Endometrium (tissue), 2 donors: Measurements from ENCODE around the gene TMEM238.

Source experiments
- FAIRE-seq: peaks from 2 replicates; lab custom pipeline; 2012; peaks lifted over from hg19 to GRCh38; lab: Jason Lieb, UNC
- donor health status: control.
- donor health status: control.

Gene TMEM238

DNA sequence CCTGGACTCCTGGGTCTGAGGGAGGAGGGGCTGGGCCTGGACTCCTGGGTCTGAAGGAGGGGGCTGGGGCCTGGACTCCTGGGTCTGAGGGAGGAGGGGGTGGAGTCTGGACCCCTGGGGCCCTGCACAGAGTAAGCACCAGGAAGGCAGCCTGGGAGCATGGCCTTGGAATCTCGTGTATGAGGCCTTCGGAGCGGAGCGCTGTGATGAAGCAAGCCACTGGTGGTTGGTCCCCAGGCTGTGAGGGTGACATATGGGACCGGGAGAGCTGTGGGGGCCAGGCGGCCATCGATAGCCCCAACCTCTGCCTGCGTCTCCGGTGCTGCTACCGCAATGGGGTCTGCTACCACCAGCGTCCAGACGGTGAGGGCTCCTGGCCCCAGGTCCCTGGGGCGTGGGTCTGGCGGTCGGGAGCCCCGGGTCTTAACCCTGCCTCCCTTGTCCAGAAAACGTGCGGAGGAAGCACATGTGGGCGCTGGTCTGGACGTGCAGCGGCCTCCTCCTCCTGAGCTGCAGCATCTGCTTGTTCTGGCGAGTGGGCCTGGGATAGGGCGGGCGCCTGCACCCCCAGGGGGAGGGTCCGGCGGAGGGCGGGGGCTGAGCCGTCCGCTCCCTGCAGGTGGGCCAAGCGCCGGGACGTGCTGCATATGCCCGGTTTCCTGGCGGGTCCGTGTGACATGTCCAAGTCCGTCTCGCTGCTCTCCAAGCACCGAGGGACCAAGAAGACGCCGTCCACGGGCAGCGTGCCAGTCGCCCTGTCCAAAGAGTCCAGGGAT is 6.5 kb downstream of the TMEM238 start:
- FAIRE-seq, result no peak

GRCh38 chr19:55376241-55376933 is 7.7 kb downstream of the TMEM238 start, which contains the start of gene TMEM190:
TSS of gene TMEM190 (plus strand) at chr19:55376826. CDS start at chr19:55376854, 28 bp downstream.
- no peak for FAIRE-seq

DNA sequence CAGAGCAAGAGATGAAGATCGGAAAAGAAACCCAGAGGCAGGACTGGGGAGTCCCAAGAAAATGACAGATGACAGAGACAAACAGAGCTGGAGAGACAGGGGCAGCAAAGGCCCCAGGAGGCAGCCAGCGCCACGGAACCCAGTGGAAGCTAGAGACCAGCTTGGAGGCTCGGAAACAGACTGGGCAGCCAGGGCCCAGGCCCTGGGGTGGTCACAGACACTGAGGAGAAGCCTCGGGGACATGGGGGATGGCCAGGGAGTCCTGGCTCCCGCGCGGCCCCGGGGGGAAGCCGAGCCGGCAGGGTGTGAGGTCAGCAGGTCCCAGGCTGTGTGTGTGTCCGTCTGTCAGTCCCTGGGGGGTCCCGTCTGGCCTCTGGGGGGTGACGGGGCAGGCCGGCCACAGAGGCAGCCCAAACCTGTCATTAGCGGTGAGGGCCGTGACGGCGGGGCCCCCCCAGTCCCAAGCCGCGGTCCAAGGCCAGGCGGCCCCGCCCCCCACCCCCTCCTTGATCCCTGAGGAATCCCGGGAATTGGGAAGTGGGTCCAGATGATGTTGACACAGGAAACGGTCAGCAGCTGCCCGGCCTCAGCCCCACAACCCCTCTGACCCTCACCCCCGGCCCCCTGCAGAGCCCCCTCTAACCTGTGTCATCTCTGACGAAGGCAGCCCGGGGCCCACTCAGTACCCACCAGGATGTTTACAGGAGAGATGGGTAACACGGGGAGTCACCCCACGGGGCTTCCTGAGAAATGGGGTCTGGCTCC is 9.9 kb downstream of the TMEM238 start:
- FAIRE-seq, result no peak

DNA sequence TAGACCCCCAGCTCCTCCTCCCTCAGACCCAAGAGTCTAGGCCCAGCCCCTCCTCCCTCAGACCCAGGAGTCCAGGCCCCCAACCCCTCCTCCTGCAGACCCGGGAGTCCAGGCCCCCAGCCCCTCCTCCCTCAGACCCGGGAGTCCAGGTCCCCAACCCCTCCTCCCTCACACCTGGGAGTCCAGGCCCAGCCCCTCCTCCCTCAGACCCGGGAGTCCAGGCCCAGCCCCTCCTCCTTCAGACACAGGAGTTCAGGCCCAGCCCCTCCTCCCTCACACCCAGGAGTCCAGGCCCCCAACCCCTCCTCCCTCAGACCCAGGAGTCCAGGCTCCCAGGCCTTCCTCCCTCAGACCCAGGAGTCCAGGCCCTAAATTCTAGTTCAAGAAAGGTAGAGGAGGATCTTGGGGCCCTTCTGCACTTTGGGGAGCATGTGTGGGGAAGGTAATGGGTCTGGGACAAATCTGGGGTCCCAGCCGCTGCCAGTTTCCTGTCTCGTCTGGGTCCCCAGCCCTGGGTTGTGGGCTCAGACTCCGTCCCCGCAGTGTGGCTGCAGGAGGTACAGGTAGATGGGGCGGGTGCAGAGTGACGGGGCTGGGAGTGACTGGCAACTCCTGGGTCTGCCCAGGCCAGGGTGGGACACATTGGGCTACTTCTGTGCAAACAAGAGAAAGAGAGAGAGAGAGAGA is 10.6 kb downstream of the TMEM238 start:
- no peak for FAIRE-seq

DNA sequence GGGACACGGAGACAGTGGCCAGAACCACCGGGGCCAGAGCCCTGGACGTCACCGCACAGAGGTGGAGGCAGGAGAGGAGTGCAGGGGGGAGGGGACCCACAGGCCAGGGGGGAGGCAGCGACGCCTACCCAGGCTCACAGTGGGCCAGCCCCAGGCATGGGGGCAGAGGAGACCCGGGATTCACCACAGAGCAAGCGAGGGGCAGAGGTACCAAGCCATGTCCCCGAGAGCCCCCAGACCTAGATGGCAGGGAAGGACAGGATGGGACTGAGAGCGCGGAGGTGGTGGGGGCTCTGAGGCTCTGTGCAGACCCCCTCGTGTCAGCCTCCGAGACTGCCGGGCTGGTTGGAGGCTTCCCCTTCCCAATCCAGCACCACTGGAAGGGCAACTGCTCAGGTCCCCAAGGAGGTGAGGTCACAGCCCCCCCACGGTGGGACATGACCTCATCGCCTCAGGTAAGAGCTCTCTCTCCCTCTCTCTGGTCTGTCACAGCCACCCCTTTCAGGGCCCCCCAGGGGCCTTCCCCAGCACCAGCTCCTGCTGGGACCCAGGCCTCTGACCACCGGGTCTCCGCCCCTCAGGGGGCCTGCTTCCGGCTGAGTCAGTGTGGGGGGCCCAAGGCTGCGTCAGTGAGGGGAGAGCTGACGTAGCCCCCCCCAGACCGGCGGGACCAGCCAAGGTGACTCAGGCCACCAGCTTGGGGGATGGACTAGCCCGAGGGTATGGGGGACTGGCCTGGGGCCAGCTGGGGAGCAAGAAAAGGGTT is 11.6 kb downstream of the TMEM238 start:
- no peak for FAIRE-seq

GRCh38 chr19:55370305-55370988 is 13.6 kb downstream of the TMEM238 start, which contains the start of gene IL11:
TSS of gene IL11 (minus strand) at chr19:55370463. CDS start at chr19:55370310, 153 bp downstream.
- FAIRE-seq, result no peak

DNA sequence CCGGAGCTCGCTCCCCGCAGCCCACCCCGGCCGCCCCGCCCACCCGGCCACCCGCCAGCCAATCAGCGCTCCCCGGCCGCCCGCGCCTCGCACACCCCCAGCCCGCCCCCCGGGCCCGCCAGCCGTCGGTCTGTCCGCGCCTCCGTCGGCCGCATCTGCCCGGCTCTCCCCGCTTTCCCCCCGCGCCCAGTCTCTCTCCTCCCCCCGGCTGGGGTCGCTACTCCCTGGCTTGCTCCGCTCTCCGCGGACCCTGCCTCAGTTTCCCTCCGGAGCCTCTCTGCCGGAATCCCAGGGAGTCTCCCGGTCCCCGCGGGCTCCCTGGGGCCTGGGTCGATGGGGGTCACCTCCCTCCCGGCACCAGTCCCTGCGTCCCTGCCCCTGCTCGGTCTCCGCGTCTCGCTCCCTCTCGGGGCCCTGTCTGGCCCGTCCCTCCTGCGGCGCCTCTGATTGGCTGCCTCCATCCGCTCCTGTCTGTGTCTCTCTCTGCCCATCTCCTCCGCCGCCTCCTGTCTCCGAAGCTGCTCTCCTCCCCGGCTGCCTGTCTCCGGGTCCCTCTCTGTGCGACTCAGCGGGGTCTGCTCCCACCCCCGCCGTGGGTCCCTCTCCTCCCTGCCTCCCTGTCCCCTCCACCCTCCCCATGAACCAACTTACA is 14.3 kb downstream of the TMEM238 start:
- FAIRE-seq, result no peak

DNA sequence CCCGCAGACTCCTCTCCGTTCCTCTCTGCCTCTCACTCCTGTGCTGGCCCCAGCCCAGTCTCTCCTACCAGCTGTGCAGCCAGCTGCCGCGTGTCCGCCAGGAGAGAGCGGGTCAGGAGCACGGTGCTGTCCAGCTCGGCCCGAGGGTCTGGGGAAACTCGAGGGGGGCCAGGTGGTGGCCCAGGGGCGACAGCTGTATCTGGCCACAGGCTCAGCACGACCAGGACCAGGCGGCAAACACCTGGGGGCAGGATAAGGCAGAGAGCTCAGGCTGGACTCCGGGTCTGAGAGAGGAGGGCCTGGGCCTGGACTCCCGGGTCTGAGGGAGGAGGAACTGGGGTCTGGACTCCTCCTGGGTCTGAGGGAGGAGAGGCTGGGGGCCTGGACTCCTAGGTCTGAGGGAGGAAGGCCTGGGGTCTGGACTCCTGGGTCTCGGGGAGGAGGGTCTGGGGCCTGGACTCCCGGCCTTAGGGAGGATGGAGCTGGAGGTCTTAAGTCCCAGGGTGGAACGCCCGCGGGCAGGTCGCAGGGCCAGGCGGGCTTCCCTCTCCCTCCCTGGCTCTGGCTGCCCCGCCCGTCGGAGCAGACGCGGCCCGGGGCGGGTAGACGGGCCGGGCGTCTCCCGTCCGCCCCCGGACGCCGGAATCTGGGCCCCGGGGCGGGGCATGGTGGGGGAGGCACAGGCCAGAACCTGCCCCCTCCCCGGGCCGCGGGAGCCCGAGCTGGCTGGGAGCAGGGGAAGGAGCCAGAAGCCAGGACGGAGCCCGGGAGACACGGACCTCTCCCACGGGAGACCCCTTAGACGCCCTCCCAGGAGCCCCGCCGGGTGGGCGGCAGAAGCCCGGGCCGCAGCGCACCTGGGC is 15.2 kb downstream of the TMEM238 start:
- FAIRE-seq, result no peak

GRCh38 chr19:55368106-55368505 is 16.0 kb downstream of the TMEM238 start:
- no peak for FAIRE-seq

DNA sequence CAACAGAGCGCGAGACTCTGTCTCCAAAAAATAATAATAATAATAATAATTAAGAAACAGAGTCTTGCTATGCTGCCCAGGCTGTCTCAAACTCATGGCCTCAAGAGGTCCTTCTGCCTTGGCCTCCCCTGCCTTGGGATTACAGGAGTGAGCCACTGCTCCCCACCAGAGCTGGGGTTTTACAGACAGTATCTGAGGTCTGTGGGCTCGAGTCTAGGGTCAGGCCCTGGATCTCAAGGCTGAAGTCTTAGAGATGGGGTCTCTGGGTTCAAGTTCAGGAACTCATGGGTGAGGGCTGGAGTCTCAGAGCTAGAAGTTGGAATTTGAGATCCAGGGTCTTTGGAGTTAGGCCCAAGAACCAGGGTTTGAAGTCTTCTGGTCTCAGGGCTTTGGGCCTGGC is 17.3 kb downstream of the TMEM238 start:
- no peak for FAIRE-seq

DNA sequence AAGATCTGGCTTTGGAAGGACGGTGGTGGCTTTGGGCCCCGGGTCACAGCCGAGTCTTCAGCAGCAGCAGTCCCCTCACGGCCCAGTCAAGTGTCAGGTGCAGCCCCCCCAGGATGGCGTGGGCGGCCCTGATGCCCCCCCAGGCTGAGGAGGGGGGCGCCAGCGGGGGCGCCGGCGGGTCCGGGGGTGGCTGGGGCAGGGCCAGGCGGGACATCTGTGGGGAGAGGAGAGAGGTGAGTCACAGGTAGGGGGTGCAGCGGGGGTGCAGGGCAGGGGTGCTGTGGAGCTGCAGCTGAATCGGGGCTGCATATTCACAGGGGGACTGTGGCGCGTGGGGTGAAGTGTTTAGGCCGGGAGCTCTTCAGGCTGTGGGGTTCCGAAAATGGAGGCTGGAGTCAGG is 18.1 kb downstream of the TMEM238 start:
- no peak for FAIRE-seq

DNA sequence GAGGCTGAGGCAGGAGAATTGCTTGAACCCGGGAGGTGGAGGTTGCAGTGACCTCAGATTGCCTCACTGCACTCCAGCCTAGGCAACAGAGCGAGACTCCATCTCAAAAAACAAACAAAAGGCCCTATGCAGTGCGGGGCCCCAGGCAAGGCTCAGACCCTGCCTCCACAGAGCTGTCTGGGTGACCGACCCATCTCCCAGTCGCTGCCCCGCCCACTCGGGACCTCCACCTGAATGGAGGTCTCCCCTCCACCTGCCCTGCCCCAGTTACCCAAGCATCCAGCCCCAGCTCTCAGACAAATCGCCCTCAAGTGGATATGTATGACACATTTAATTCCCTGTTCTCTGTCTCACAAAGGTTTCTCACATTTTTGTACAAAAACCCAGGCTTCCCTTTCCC is 18.8 kb downstream of the TMEM238 start:
- no peak for FAIRE-seq

DNA sequence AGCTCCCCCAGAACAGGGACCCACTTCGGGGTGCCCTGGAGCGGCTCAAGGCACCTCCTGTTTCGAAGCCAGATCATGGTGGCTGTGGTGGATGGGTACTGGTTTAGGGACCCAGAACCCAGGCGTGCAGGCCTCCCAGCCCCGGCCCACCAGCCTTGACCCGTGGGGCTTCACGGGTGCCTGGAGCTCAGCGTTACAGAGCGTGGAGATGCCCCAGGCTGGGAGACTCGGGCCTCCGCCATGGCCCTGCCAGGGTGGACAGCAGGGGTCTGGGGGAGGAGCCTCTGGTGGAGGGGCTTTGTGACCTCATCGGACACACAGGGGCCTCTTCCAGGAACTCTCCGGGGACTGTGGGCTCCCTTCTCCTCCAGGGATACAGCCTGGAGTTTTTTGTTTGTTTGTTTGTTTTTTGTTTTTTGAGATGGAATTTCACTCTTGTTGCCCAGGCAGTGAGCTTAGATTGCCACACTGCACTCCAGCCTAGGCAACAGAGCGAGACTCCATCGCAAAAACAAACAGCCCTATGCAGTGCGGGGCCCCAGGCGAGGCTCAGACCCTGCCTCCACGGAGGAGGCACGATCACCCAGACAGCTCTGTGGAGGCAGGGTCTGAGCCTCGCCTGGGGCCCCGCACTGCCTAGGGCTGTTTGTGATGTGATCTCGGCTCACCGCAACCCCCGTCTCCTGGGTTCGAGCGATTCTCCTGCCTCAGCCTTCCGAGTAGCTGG is 20.9 kb downstream of the TMEM238 start, which contains the start of gene GARIN5B:
Gene GARIN5B, minus strand, starts transcription at position 271 of the 727 bp plus-strand sequence. Its CDS starts 194 bp downstream, at position 77.
- no peak for FAIRE-seq

GRCh38 chr19:55362174-55362989 is 21.7 kb downstream of the TMEM238 start:
- no peak for FAIRE-seq

DNA sequence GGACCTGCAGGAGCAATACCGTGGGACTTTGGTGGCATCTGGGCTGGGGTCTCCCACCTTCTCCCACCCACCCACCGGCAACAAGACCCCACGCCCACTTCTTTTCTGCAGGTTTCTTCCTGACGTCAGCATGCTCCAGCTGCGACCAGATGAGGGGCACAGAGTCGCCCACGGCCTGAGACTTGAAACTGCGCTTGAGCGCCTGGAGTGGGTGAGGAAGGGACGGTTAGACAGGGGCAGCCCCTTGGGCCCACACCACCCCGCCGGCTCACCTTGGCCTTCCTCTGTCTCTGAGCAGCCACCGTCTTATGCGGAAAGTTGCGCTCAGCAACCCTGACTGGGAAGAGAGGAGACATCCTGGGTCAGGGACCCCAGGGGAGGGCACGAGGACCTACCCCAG is 23.2 kb downstream of the TMEM238 start:
- FAIRE-seq, result no peak

GRCh38 chr19:55358943-55359908 is 24.9 kb downstream of the TMEM238 start:
- no peak for FAIRE-seq
